Activated CD8-positive, alpha-beta T cell treated with anti-CD3 and anti-CD28 coated beads for 36 hours (primary cell): Measurements from ENCODE around the gene CHMP3. TPM values are rescaled to one million over a fixed set of nuclear protein-coding genes. Genes with fewer than 3 reads are reported as not detected.
"Not testable (repeated sequence)": the region's sequence is repeated elsewhere in the genome, so short reads cannot be mapped to it uniquely, and the experiment has no call there.

Source experiments
- ATAC-seq: fragments of 200-7000 bp; cut with Tn5 transposase; one replicate; pipeline ENCODE4 v1.10.0; 2021; ENCODE audit warnings: mild to moderate bottlenecking, moderate library complexity
- CTCF ChIA-PET: fragments of 350-600 bp; sonication (Branson Sonifier 250); formaldehyde crosslinking; loops from one replicate; lab custom pipeline; 2021; ENCODE audit warnings: antibody characterized with exemption; lab: Charles Lee
- POLR2A ChIA-PET: fragments of 350-600 bp; sonication (Branson Sonifier 250); formaldehyde crosslinking; loops from one replicate; lab custom pipeline; 2021; ENCODE audit warnings: antibody characterized with exemption; lab: Charles Lee
- DNase-seq: peaks from one replicate; pipeline ENCODE4 v3.0.0-alpha.2; 2020
- H3K27ac Mint-ChIP-seq: one replicate; pipeline ENCODE4 v1.8.0; 2021; ENCODE audit warnings: mild to moderate bottlenecking, mixed read lengths
- H3K27me3 Mint-ChIP-seq: one replicate; pipeline ENCODE4 v1.8.0; 2021; ENCODE audit warnings: mixed read lengths
- H3K36me3 Mint-ChIP-seq: one replicate; pipeline ENCODE4 v1.8.0; 2021; ENCODE audit warnings: low read depth, mixed read lengths
- H3K4me1 Mint-ChIP-seq: one replicate; pipeline ENCODE4 v1.8.0; 2021; ENCODE audit warnings: low read depth, mixed read lengths
- H3K4me3 Mint-ChIP-seq: one replicate; pipeline ENCODE4 v1.8.0; 2021; ENCODE audit warnings: mild to moderate bottlenecking, moderate library complexity, mixed read lengths
- H3K9me3 Mint-ChIP-seq: one replicate; pipeline ENCODE4 v1.8.0; 2021; ENCODE audit warnings: mixed read lengths
- intact Hi-C: fragments of 100-400 bp; cut with micrococcal nuclease; formaldehyde crosslinking; loops from one replicate; pipeline ENCODE4 v1.10.0; 2022
- total RNA-seq, 2 experiments: library from RNA; stranded (reverse); gene quantifications; one replicate each; pipeline ENCODE4 v1.2.3, GENCODE V29; 2021
- TF ChIP-seq, protein P1 (sequence below): fragments of 200-600 bp; IDR thresholded peaks from one replicate; pipeline ENCODE4 v1.8.0; 2022; ENCODE audit warnings: antibody characterized with exemption, mild to moderate bottlenecking

Gene CHMP3
- total RNA-seq, 2 experiments from 2014 or later = 30.1 to 31.6 TPM

DNA sequence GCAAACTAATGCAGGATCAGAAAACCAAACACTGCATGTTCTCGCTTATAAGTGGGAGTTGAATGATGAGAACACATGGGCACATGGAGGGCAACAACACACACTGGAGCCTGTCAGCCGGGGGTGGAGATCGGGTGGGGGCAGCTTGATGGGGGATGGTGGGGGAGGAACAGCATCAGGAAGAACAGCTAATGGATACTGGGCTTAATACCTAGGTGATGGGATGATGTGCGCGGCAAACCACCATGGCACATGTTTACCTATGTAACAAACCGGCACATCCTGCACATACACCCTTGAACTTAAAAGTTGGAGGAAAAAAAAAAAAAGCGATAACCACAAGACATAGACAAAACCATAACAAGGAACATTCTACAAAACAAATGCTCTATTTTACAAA is 10.4 kb downstream of the CHMP3 start:
- no peaks in the 10 kb centered on the region for H3K27me3 Mint-ChIP-seq
- ATAC-seq (peak; percentile 51), DNase-seq (peak; percentile 49)
- intact Hi-C loops = no loop called here
- H3K4me3 Mint-ChIP-seq = peak overlapping the region; percentile 71
- TF ChIP-seq, protein P1, sequence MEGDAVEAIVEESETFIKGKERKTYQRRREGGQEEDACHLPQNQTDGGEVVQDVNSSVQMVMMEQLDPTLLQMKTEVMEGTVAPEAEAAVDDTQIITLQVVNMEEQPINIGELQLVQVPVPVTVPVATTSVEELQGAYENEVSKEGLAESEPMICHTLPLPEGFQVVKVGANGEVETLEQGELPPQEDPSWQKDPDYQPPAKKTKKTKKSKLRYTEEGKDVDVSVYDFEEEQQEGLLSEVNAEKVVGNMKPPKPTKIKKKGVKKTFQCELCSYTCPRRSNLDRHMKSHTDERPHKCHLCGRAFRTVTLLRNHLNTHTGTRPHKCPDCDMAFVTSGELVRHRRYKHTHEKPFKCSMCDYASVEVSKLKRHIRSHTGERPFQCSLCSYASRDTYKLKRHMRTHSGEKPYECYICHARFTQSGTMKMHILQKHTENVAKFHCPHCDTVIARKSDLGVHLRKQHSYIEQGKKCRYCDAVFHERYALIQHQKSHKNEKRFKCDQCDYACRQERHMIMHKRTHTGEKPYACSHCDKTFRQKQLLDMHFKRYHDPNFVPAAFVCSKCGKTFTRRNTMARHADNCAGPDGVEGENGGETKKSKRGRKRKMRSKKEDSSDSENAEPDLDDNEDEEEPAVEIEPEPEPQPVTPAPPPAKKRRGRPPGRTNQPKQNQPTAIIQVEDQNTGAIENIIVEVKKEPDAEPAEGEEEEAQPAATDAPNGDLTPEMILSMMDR = no peak
- POLR2A ChIA-PET = interaction anchor here (0.7 to 2.8 kb wide), 4 partner anchors 10 to 94 kb away, joined by 3 to 12 read pairs (median 3); partner anchors contain the start of gene CHMP3
- no peaks in the 10 kb centered on the region for H3K9me3 Mint-ChIP-seq
- peaks cover 21% of the 10 kb centered on the region for H3K36me3 Mint-ChIP-seq
- CTCF ChIA-PET = interaction anchor here (1.2 kb wide), 1 partner anchor 11 kb away, joined by 3 read pairs; no protein-coding TSS in a partner anchor
- peak overlapping the region; percentile 90 for H3K27ac Mint-ChIP-seq
- H3K4me1 Mint-ChIP-seq = peaks cover 31% of the 10 kb centered on the region

- H3K27me3 Mint-ChIP-seq, H3K9me3 Mint-ChIP-seq, DNase-seq, H3K4me3 Mint-ChIP-seq, H3K27ac Mint-ChIP-seq, ATAC-seq, intact Hi-C loops: not testable (repeated sequence)
- CTCF ChIA-PET = interaction anchor here (1.3 to 1.7 kb wide), 2 partner anchors 12 to 16 kb away, joined by 3 to 5 read pairs; no protein-coding TSS in a partner anchor
- Mint-ChIP-seq H3K36me3 (peaks cover 40% of the 10 kb centered on the region), H3K4me1 (peaks cover 33% of the 10 kb centered on the region)
- POLR2A ChIA-PET = interaction anchor here (1.1 to 2.8 kb wide), 3 partner anchors 10 to 73 kb away, joined by 6 to 12 read pairs (median 7); partner anchors contain the start of gene CHMP3
Observed at GRCh38 chr2:86549963-86550725, 13.1 kb downstream of the CHMP3 start.

- H3K9me3 Mint-ChIP-seq, H3K27ac Mint-ChIP-seq, H3K4me3 Mint-ChIP-seq, intact Hi-C loops, CTCF ChIA-PET, DNase-seq, H3K27me3 Mint-ChIP-seq, ATAC-seq: not testable (repeated sequence)
- Mint-ChIP-seq H3K4me1 (peaks cover 33% of the 10 kb centered on the region), H3K36me3 (peaks cover 43% of the 10 kb centered on the region)
- POLR2A ChIA-PET = interaction anchor here (2.1 kb wide), 1 partner anchor 11 kb away, joined by 6 read pairs; no protein-coding TSS in a partner anchor
Observed at GRCh38 chr2:86549440-86549839, 13.8 kb downstream of the CHMP3 start.

GRCh38 chr2:86548913-86549396 is 14.3 kb downstream of the CHMP3 start:
- Mint-ChIP-seq H3K4me1 (peaks cover 30% of the 10 kb centered on the region), H3K36me3 (peaks cover 45% of the 10 kb centered on the region)
- DNase-seq, H3K27ac Mint-ChIP-seq, H3K4me3 Mint-ChIP-seq, intact Hi-C loops, CTCF ChIA-PET, POLR2A ChIA-PET, H3K27me3 Mint-ChIP-seq, ATAC-seq, H3K9me3 Mint-ChIP-seq: not testable (repeated sequence)

DNA sequence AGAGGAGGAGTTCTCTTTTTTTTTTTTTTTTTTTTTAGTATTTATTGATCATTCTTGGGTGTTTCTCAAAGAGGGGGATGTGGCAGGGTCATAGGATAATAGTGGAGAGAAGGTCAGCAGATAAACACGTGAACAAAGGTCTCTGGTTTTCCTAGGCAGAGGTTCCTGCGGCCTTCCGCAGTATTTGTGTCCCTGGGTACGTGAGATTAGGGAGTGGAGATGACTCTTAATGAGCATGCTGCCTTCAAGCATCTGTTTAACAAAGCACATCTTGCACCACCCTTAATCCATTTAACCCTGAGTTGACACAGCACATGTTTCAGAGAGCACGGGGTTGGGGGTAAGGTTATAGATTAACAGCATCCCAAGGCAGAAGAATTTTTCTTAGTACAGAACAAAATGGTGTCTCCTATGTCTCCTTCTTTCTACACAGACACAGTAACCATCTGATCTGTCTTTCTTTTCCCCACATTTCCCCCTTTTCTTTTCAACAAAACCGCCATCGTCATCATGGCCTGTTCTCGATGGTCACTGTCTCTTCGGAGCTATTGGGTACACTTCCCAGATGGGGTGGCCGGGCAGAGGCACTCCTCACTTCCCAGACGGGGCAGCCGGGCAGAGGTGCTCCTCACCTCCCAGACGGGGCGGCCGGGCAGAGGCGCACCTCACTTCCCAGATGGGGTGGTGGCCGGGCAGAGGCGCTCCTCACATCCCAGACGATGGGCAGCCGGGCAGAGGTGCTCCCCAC is 14.9 kb downstream of the CHMP3 start:
- ATAC-seq, POLR2A ChIA-PET, H3K27me3 Mint-ChIP-seq, CTCF ChIA-PET, DNase-seq, H3K27ac Mint-ChIP-seq, H3K4me3 Mint-ChIP-seq, intact Hi-C loops, H3K9me3 Mint-ChIP-seq: not testable (repeated sequence)
- peaks cover 45% of the 10 kb centered on the region for H3K36me3 Mint-ChIP-seq
- peaks cover 28% of the 10 kb centered on the region for H3K4me1 Mint-ChIP-seq

DNA sequence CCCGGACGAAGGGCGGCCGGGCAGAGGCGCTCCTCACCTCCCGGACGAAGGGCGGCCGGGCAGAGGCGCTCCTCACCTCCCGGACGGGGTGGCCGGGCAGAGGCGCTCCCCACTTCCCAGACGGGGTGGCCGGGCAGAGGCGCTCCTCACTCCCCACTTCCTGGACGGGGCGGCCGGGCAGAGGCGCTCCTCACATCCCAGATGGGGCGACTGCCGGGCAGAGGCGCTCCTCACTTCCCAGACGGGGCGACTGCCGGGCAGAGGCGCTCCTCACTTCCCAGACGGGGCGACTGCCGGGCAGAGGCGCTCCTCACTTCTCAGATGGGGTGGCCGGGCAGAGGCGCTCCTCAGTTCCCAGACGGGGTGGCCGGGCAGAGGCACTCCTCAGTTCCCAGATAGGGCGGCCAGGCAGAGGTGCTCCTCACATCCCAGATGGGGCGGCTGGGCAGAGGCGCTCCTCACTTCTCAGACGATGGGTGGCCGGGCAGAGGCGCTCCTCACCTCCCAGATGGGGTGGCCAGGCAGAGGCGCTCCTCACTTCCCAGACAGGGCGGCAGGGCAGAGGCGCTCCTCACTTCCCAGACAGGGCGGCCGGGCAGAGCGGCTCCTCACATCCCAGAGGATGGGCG is 17.8 kb downstream of the CHMP3 start:
- H3K27me3 Mint-ChIP-seq, POLR2A ChIA-PET, intact Hi-C loops, H3K9me3 Mint-ChIP-seq, H3K4me3 Mint-ChIP-seq, CTCF ChIA-PET, DNase-seq, H3K27ac Mint-ChIP-seq, ATAC-seq: not testable (repeated sequence)
- peaks cover 16% of the 10 kb centered on the region for H3K4me1 Mint-ChIP-seq
- peaks cover 42% of the 10 kb centered on the region for H3K36me3 Mint-ChIP-seq

DNA sequence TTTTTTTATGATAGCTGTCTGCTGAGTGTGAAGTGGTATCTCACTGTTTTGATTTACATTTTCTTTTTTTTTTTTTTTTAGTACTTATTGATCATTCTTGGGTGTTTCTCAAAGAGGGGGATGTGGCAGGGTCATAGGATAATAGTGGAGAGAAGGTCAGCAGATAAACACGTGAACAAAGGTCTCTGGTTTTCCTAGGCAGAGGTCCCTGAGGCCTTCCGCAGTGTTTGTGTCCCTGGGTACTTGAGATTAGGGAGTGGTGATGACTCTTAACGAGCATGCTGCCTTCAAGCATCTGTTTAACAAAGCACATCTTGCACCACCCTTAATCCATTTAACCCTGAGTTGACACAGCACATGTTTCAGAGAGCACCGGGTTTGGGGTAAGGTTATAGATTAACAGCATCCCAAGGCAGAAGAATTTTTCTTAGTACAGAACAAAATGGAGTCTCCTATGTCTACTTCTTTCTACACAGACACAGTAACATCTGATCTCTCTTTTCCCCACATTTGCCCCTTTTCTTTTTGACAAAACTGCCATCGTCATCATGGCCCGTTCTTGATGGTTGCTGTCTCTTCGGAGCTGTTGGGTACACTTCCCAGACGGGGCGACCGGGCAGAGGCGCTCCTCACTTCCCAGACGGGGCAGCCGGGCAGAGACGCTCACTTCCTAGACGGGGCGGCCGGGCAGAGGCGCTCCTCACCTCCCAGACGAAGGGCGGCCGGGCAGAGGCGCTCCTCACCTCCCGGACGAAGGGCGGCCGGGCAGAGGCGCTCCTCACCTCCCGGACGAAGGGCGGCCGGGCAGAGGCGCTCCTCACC is 18.8 kb downstream of the CHMP3 start:
- POLR2A ChIA-PET, H3K27ac Mint-ChIP-seq, H3K9me3 Mint-ChIP-seq: not testable (repeated sequence)

More for the DNA sequence above, 18.8 kb downstream of the CHMP3 start:
- H3K4me3 Mint-ChIP-seq, H3K27me3 Mint-ChIP-seq, CTCF ChIA-PET, DNase-seq, intact Hi-C loops, ATAC-seq: not testable (repeated sequence)
- H3K4me1 Mint-ChIP-seq = peaks cover 16% of the 10 kb centered on the region
- H3K36me3 Mint-ChIP-seq = peaks cover 40% of the 10 kb centered on the region
